ENCODE data around the gene RHOF. TPM values are rescaled to one million over a fixed set of nuclear protein-coding genes. Genes with fewer than 3 reads are reported as not detected.

Gene RHOF
- total RNA-seq, 1 experiment from 2014 or later, result 29.1 TPM

GRCh38 chr12:121766290-121767039 lies 27.0 kb downstream of the RHOF start:
- H4K91ac ChIP-seq (ENCODE audit: insufficient read length, low read depth, low read length), result no peak overlapping the region
- Mint-ChIP-seq H3K27ac (0 out of 7 replicates have a peak overlapping the region, but pooled peaks of 1 of the 3 experiments have one; percentile 28), H3K9me3 (no peaks in the 10 kb centered on the region), H3K4me3 (no peak overlapping the region), H3K36me3 (ENCODE audit: insufficient read depth in 1 of 3, low read depth in 3 of 3) (peaks cover 0 to 23% (median 7%) of the 10 kb centered on the region in 3 experiments; a peak in 4 of 7 replicates), H3K4me1 (peaks cover 4 to 17% of the 10 kb centered on the region in 2 experiments; a peak in 3 of 4 replicates), H3K27me3 (ENCODE audit: low read depth) (no peaks in the 10 kb centered on the region; the same call in 1 of the 2 replicates)
- H2AK5ac ChIP-seq (ENCODE audit: insufficient read length, low read length), result no peak overlapping the region
- no peak overlapping the region for H3K4me2 ChIP-seq (ENCODE audit: insufficient read depth, insufficient read length, low read length)
- no peaks in the 10 kb centered on the region for H3K4me1 ChIP-seq (ENCODE audit: insufficient read depth, low read length)
- no peak overlapping the region for H3K23ac ChIP-seq (ENCODE audit: insufficient read length, low read depth, low read length)
- no peak overlapping the region for H3K4ac ChIP-seq (ENCODE audit: low read depth, low read length)
- H3K9ac ChIP-seq (ENCODE audit: extremely low read depth, insufficient read length, low read length), result no peak overlapping the region
- no peak for DNase-seq
- H2BK5ac ChIP-seq (ENCODE audit: insufficient read length, low read length), result no peak overlapping the region
- H3K56ac ChIP-seq (ENCODE audit: insufficient read length, low read depth, low read length), result no peak overlapping the region
- no peaks in the 10 kb centered on the region for H3K27me3 ChIP-seq (ENCODE audit: insufficient read depth, low read length)
- TF ChIP-seq CTCF (conservative IDR thresholded peaks at IDR 0.05), result no peak
- no peak overlapping the region for H3T11ph ChIP-seq (ENCODE audit: low read length)
- no peak overlapping the region for H3K18ac ChIP-seq (ENCODE audit: insufficient read length, low read depth, low read length)
- H2BK12ac ChIP-seq (ENCODE audit: insufficient read length, low read depth, low read length), result no peak overlapping the region
- H3K23me2 ChIP-seq (ENCODE audit: insufficient read length, low read depth, low read length, poor library complexity, severe bottlenecking), result no peaks in the 10 kb centered on the region
- H4K5ac ChIP-seq (ENCODE audit: insufficient read length, low read depth, low read length), result no peak overlapping the region
- no peak overlapping the region for H4K8ac ChIP-seq (replicated peaks; ENCODE audit: insufficient read length, low read depth, low read length)
- no peak overlapping the region for H3K14ac ChIP-seq (ENCODE audit: insufficient read depth, low read length)
- H2BK120ac ChIP-seq (ENCODE audit: low read depth, low read length, poor library complexity, severe bottlenecking), result no peak overlapping the region
- no peak overlapping the region for H2AFZ ChIP-seq (ENCODE audit: low read length)
- no peaks in the 10 kb centered on the region for H4K20me1 ChIP-seq (ENCODE audit: control insufficient read depth, insufficient read depth, insufficient read length)
- H3K9me3 ChIP-seq (ENCODE audit: control insufficient read depth, low read depth, low read length), result no peaks in the 10 kb centered on the region
- no peak overlapping the region for H2BK15ac ChIP-seq (ENCODE audit: low read depth, low read length)
- no peaks in the 10 kb centered on the region for H3K79me2 ChIP-seq (ENCODE audit: insufficient read depth, low read length)
- no peaks in the 10 kb centered on the region for H3K79me1 ChIP-seq (ENCODE audit: insufficient read depth, low read depth, low read length, poor library complexity, severe bottlenecking)
- no CpG with 5 or more reads among the region's 5 CpGs for WGBS (ENCODE audit: extremely low coverage, insufficient read length, low lambda C conversion rate)
- H2BK20ac ChIP-seq (ENCODE audit: low read depth, low read length, poor library complexity, severe bottlenecking), result no peak overlapping the region
- H3K27ac ChIP-seq (ENCODE audit: insufficient read length, low read depth, low read length), result no peak overlapping the region
